K562 (cell line): ENCODE data around the gene GEMIN2. TPM values are rescaled to one million over a fixed set of nuclear protein-coding genes. Genes with fewer than 3 reads are reported as not detected.
A peak's percentile ranks its signal among the peaks of the same experiment; 100 is the strongest.

ENCODE experiments used
- CTBP1 ChIP-seq: fragments of 450-650 bp; IDR thresholded peaks from 2 replicates; pipeline ENCODE4 v1.6.1; 2016; ENCODE audit warnings: borderline replicate concordance
- ETV6 ChIP-seq, 3 experiments: fragments of 150-350 bp in 1 of 3; sonication (generic) in 1 of 3; formaldehyde crosslinking in 1 of 3; IDR thresholded peaks; 2 replicates each; pipeline versions ENCODE4 v1.6.1 to v1.8.0; 2014 to 2022; ENCODE audit warnings: borderline replicate concordance in 2 of 3, low read depth in 2 of 3, antibody characterized with exemption in 1 of 3, low read length in 1 of 3, mild to moderate bottlenecking in 1 of 3, missing genetic modification reagents in 1 of 3
- GABPA ChIP-seq: fragments of 200-800 bp; sonication (Bioruptor generic); conservative IDR thresholded peaks from 2 replicates; pipeline ENCODE4 v1.6.1; 2016; ENCODE audit warnings: low read depth, missing genetic modification characterization, missing compliant biosample characterization
- HDAC1 ChIP-seq, 2 experiments: fragments of 450-650 bp; IDR thresholded peaks; 2 replicates each; pipeline ENCODE4 v1.6.1; 2016 to 2017; ENCODE audit warnings: inconsistent platforms in 1 of 2, mild to moderate bottlenecking in 1 of 2, moderate library complexity in 1 of 2
- MYC ChIP-seq, 2 experiments: fragments of 250-450 bp in 1 of 2; sonication (Bioruptor Pico) in 1 of 2; IDR thresholded peaks; 2 replicates each; pipeline versions ENCODE4 v1.5.1 to v1.6.1; 2012 to 2021; ENCODE audit warnings: low read depth in 2 of 2, borderline replicate concordance in 1 of 2, improper control_type of control experiment in 1 of 2, low read length in 1 of 2, mild to moderate bottlenecking in 1 of 2, moderate library complexity in 1 of 2
- MYNN ChIP-seq, 2 experiments: sonication (generic); formaldehyde crosslinking in 1 of 2; IDR thresholded peaks; 2 replicates each; pipeline versions ENCODE4 v1.5.0 to v1.6.1; 2016 to 2020; ENCODE audit warnings: antibody characterized with exemption in 1 of 2, missing genetic modification reagents in 1 of 2
- RBFOX2 ChIP-seq: fragments of 200-400 bp; formaldehyde crosslinking; IDR thresholded peaks from 2 replicates; pipeline ENCODE4 v1.6.1; 2017; ENCODE audit warnings: low read depth, mild to moderate bottlenecking, low read length, moderate library complexity
- SAP30 ChIP-seq: fragments of 200-600 bp; sonication (generic); IDR thresholded peaks from 2 replicates; pipeline ENCODE4 v1.6.1; 2012; ENCODE audit warnings: borderline replicate concordance, low read depth, mild to moderate bottlenecking, moderate library complexity, low read length, control low read depth, inconsistent platforms; ENCODE audit not compliant: insufficient read depth, poor library complexity, severe bottlenecking
- SMAD3 ChIP-seq: fragments of 450-650 bp; formaldehyde crosslinking; conservative IDR thresholded peaks from 2 replicates; pipeline ENCODE4 v1.4.0; 2020; ENCODE audit warnings: mild to moderate bottlenecking
- SMARCE1 ChIP-seq: fragments of 450-650 bp; IDR thresholded peaks from 2 replicates; pipeline ENCODE4 v1.7.1; 2016; ENCODE audit warnings: mild to moderate bottlenecking
- SUPT5H ChIP-seq: fragments of 450-650 bp; IDR thresholded peaks from 2 replicates; pipeline ENCODE4 v1.6.1; 2016
- TAF1 ChIP-seq: IDR thresholded peaks from 2 replicates; pipeline ENCODE4 v1.6.1; 2011; ENCODE audit warnings: mild to moderate bottlenecking, low read length, moderate library complexity; ENCODE audit not compliant: insufficient read depth, control insufficient read depth, severe bottlenecking; ENCODE audit errors: extremely low read depth
- TEAD4 ChIP-seq, 2 experiments: sonication (generic) in 1 of 2; formaldehyde crosslinking in 1 of 2; IDR thresholded peaks; 2 replicates each; pipeline versions ENCODE4 v1.6.1 to v1.8.0; 2012 to 2022; ENCODE audit warnings: borderline replicate concordance in 1 of 2, inconsistent platforms in 1 of 2, low read length in 1 of 2, mild to moderate bottlenecking in 1 of 2, missing genetic modification reagents in 1 of 2
- TRIM24 ChIP-seq, 2 experiments: fragments of 450-650 bp; IDR thresholded peaks; 2 replicates each; pipeline ENCODE4 v1.6.1; 2016
- YY1 ChIP-seq, 3 experiments: IDR thresholded peaks; 2 replicates each; pipeline ENCODE4 v1.6.1; 2011; ENCODE audit warnings: low read length in 2 of 3, mild to moderate bottlenecking in 2 of 3, moderate library complexity in 2 of 3, borderline replicate concordance in 1 of 3, control low read depth in 1 of 3, low read depth in 1 of 3; ENCODE audit not compliant: insufficient read depth in 3 of 3, insufficient replicate concordance in 2 of 3, control insufficient read depth in 1 of 3, insufficient read length in 1 of 3; ENCODE audit errors: extremely low read depth in 1 of 3
- polyA plus RNA-seq, 8 experiments: library from polyadenylated mRNA; depleted of rRNA in 4 of 8; stranded (reverse) in 5 of 8; unstranded in 3 of 8; fragments of >200 nt; fragmentation: Nextera tagmentation in 2 of 8; fragmentation: Illumina TruSeq in 1 of 8; extraction: Ambion mirVana in 2 of 8; extraction: Trizol in 1 of 8; gene quantifications; 2 replicates each; pipeline versions ENCODE4 v1.2.1 to v1.2.3, GENCODE V29; 2011 to 2014; ENCODE audit warnings: inconsistent platforms in 1 of 8, missing spikeins in 1 of 8
- total RNA-seq, 7 experiments: library from RNA; depleted of rRNA in 6 of 7; stranded (reverse); fragments of >200 nt in 6 of 7; fragmentation: Illumina TruSeq in 2 of 7; extraction: Trizol in 2 of 7; gene quantifications; 2 replicates each; pipeline versions ENCODE4 v1.2.1 to v1.2.3, GENCODE V29; 2011 to 2021; ENCODE audit warnings: low replicate concordance in 1 of 7
- TF ChIP-seq, protein P1 (sequence below), 2 experiments: IDR thresholded peaks; 2 replicates each; pipeline ENCODE4 v1.6.1; 2011; ENCODE audit warnings: borderline replicate concordance in 1 of 2, control low read depth in 1 of 2, low read depth in 1 of 2, low read length in 1 of 2, mild to moderate bottlenecking in 1 of 2, mixed read lengths in 1 of 2, moderate library complexity in 1 of 2; ENCODE audit not compliant: insufficient read depth in 1 of 2, insufficient read length in 1 of 2, poor library complexity in 1 of 2, severe bottlenecking in 1 of 2; ENCODE audit errors: extremely low read depth in 1 of 2
- TF ChIP-seq, protein P2 (sequence below): fragments of 450-650 bp; IDR thresholded peaks from 2 replicates; pipeline ENCODE4 v1.6.1; 2016; ENCODE audit warnings: antibody characterized with exemption
- TF ChIP-seq, protein P3 (sequence below): fragments of 250-450 bp; sonication (Bioruptor Pico); IDR thresholded peaks from 2 replicates; pipeline ENCODE4 v1.4.0; 2020; ENCODE audit warnings: mild to moderate bottlenecking, moderate library complexity, borderline replicate concordance

Gene GEMIN2
- total and polyA plus RNA-seq, 9 of the 15 experiments (the other 6 are each of a cell fraction or from before 2014, with no cell fraction given), result 23.0 to 87.6 (median 45.5) TPM

DNA sequence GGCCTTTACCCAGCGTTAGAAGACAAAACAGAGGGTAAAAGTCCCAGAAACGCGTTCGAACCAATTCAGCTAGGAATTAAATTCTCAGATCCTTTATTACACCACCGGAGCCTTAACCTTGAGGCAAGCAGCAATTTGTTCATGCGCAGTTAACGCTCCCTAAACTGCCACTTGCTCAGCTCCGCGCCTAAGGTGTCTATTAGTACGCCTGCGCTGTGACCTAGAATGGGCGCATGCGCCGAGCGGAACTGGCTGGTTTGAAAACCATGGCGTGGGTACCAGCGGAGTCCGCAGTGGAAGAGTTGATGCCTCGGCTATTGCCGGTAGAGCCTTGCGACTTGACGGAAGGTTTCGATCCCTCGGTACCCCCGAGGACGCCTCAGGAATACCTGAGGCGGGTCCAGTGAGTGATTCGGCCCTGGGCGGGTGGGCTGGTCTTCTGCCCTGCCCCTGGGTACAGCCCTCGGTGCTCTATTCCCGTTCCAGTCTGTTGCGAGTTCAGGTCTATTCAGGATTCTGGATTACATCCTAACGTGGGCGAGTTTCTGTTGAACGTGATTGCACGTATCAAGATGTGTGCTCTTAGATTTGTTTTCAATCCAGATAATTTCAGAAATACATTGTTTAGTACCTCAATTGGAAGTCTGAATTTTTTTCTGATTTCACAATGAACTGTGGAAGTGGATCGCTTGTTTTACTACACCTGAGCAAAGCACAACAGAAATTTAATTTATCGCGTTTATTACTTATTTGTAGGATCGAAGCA lies at the start of gene GEMIN2 (continued):
- TF ChIP-seq TEAD4 (IDR thresholded peaks at IDR 0.05; ENCODE audit: low read length), result no peak
- TF ChIP-seq TEAD4 (CRISPR knock-in tag; IDR thresholded peaks at IDR 0.05; ENCODE audit: borderline replicate concordance), result no peak
- TF ChIP-seq RBFOX2, result peak; percentile 73
- peak; percentile 52 for TF ChIP-seq TAF1
- TF ChIP-seq CTBP1, result peak; percentile 34; the same call in 1 of the 2 replicates
- TF ChIP-seq, protein P1, sequence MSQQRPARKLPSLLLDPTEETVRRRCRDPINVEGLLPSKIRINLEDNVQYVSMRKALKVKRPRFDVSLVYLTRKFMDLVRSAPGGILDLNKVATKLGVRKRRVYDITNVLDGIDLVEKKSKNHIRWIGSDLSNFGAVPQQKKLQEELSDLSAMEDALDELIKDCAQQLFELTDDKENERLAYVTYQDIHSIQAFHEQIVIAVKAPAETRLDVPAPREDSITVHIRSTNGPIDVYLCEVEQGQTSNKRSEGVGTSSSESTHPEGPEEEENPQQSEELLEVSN (IDR thresholded peaks at IDR 0.05; ENCODE audit: borderline replicate concordance in 1 of 2, extremely low read depth in 1 of 2, insufficient read depth in 1 of 2, insufficient read length in 1 of 2, low read depth in 1 of 2, low read length in 1 of 2, poor library complexity in 1 of 2, severe bottlenecking in 1 of 2), result peak in 1 of 2 experiments; percentile 13
- TF ChIP-seq SAP30, result peak; percentile 36
- peak; percentile 55; the same call in 1 of the 2 replicates for TF ChIP-seq GABPA (tag)
- TF ChIP-seq SMARCE1, result no peak
- TF ChIP-seq MYNN (IDR thresholded peaks at IDR 0.05), result no peak
- TF ChIP-seq MYNN (CRISPR knock-in tag; IDR thresholded peaks at IDR 0.05), result no peak
- no peak for TF ChIP-seq HDAC1 (IDR thresholded peaks at IDR 0.05)
- peak; percentile 19; the same call in 1 of the 2 replicates for TF ChIP-seq MYC (IDR thresholded peaks at IDR 0.05; ENCODE audit: low read depth, low read length)
- TF ChIP-seq MYC (CRISPR knock-in tag; IDR thresholded peaks at IDR 0.05; ENCODE audit: borderline replicate concordance, low read depth), result no peak
- peak; percentile 78 for TF ChIP-seq SUPT5H
- peak in 2 of 3 experiments; percentile 50 to 79 for TF ChIP-seq YY1 (IDR thresholded peaks at IDR 0.05; ENCODE audit: borderline replicate concordance in 1 of 3, control insufficient read depth in 1 of 3, extremely low read depth in 1 of 3, insufficient read depth in 3 of 3, insufficient read length in 1 of 3, insufficient replicate concordance in 2 of 3, low read depth in 1 of 3, low read length in 2 of 3)
- TF ChIP-seq, protein P2, sequence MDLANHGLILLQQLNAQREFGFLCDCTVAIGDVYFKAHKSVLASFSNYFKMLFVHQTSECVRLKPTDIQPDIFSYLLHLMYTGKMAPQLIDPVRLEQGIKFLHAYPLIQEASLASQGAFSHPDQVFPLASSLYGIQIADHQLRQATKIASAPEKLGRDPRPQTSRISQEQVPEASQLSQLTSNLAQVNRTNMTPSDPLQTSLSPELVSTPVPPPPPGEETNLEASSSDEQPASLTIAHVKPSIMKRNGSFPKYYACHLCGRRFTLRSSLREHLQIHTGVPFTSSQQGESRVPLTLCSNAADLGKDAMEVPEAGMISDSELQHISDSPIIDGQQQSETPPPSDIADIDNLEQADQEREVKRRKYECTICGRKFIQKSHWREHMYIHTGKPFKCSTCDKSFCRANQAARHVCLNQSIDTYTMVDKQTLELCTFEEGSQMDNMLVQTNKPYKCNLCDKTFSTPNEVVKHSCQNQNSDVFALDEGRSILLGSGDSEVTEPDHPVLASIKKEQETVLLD, result peak; percentile 92
- peak in 1 of 2 experiments; percentile 52; a peak in 1 of 4 replicates for TF ChIP-seq TRIM24 (IDR thresholded peaks at IDR 0.05)
- no peak for TF ChIP-seq ETV6 (IDR thresholded peaks at IDR 0.05; ENCODE audit: borderline replicate concordance in 1 of 2, low read depth in 2 of 2, low read length in 1 of 2)
- no peak for TF ChIP-seq ETV6 (CRISPR knock-in tag; IDR thresholded peaks at IDR 0.05; ENCODE audit: borderline replicate concordance)
- TF ChIP-seq, protein P3, sequence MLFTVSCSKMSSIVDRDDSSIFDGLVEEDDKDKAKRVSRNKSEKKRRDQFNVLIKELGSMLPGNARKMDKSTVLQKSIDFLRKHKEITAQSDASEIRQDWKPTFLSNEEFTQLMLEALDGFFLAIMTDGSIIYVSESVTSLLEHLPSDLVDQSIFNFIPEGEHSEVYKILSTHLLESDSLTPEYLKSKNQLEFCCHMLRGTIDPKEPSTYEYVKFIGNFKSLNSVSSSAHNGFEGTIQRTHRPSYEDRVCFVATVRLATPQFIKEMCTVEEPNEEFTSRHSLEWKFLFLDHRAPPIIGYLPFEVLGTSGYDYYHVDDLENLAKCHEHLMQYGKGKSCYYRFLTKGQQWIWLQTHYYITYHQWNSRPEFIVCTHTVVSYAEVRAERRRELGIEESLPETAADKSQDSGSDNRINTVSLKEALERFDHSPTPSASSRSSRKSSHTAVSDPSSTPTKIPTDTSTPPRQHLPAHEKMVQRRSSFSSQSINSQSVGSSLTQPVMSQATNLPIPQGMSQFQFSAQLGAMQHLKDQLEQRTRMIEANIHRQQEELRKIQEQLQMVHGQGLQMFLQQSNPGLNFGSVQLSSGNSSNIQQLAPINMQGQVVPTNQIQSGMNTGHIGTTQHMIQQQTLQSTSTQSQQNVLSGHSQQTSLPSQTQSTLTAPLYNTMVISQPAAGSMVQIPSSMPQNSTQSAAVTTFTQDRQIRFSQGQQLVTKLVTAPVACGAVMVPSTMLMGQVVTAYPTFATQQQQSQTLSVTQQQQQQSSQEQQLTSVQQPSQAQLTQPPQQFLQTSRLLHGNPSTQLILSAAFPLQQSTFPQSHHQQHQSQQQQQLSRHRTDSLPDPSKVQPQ (CRISPR knock-in tag), result no peak
- TF ChIP-seq SMAD3, result no peak
